Left ventricle myocardium superior (tissue), 1 donor: ENCODE results near the gene TEX29. TPM values are rescaled to one million over a fixed set of nuclear protein-coding genes. Genes with fewer than 3 reads are reported as not detected.

ENCODE experiments used
- ATAC-seq: fragments of 200-7000 bp; cut with Tn5 transposase; one replicate; pipeline ENCODE4 v1.9.1; 2020; ENCODE audit warnings: mild to moderate bottlenecking, moderate library complexity
- DNase-seq: peaks from one replicate; pipeline ENCODE4 v3.0.0-alpha.2; 2020
- intact Hi-C: fragments of 100-400 bp; cut with micrococcal nuclease; formaldehyde crosslinking; loops from one replicate; pipeline ENCODE4 v1.11.0; 2022
- total RNA-seq: library from RNA; stranded (reverse); fragmentation: NEBNext Ultra II Directional; extraction: Animal tissue kit (Norgen Biotek cat#: 25700); gene quantifications from one replicate; pipeline ENCODE4 v1.2.1, GENCODE V29; 2021
- donor health status: DM: no; HTN: yes; CAD: no; lungs with severe emphysema.

The TEX29 gene
- total RNA-seq, 1 donor from 2014 or later, result 0.32 TPM

- DNase-seq, result no peak
- peak; percentile 30 for ATAC-seq
- intact Hi-C loops, result no loop called here
These were observed 14.9 kb downstream of the TEX29 start for GRCh38 chr13:111335298-111335697.

GRCh38 chr13:111336666-111337065, 16.2 kb downstream of the TEX29 start:
- no peak for ATAC-seq
- intact Hi-C loops, result no loop called here
- DNase-seq, result no peak

- intact Hi-C loops, result no loop called here
- no peak for DNase-seq
- no peak for ATAC-seq
These were observed 16.8 kb downstream of the TEX29 start for GRCh38 chr13:111337206-111337605.

GRCh38 chr13:111337741-111338140, 17.3 kb downstream of the TEX29 start:
- intact Hi-C loops, result no loop called here
- no peak for DNase-seq

GRCh38 chr13:111338841-111339240, 18.4 kb downstream of the TEX29 start:
- DNase-seq (no peak), ATAC-seq (no peak)
- intact Hi-C loops, result no loop called here

More at GRCh38 chr13:111337741-111338140, 17.3 kb downstream of the TEX29 start:
- ATAC-seq, result no peak

- DNase-seq (no peak), ATAC-seq (no peak)
- intact Hi-C loops, result no loop called here
These were observed 19.1 kb downstream of the TEX29 start for GRCh38 chr13:111339366-111340143.

- no peak for ATAC-seq
- DNase-seq, result no peak
- intact Hi-C loops, result no loop called here
These were observed 21.4 kb downstream of the TEX29 start for GRCh38 chr13:111341886-111342285.

- no peak for DNase-seq
- intact Hi-C loops, result no loop called here
- no peak for ATAC-seq
These were observed 22.3 kb downstream of the TEX29 start for GRCh38 chr13:111342721-111343120.

- no peak for ATAC-seq
- intact Hi-C loops, result no loop called here
- no peak for DNase-seq
These were observed 22.9 kb downstream of the TEX29 start for GRCh38 chr13:111343186-111343805.

GRCh38 chr13:111344471-111345191, 24.2 kb downstream of the TEX29 start:
- ATAC-seq, result peak; percentile 73
- intact Hi-C loops, result no loop called here
- peak; percentile 55 for DNase-seq

GRCh38 chr13:111345682-111346081, 25.2 kb downstream of the TEX29 start:
- ATAC-seq (no peak), DNase-seq (no peak)
- intact Hi-C loops, result no loop called here

- DNase-seq (peak; percentile 79), ATAC-seq (peak; percentile 83)
- intact Hi-C loops, result no loop called here
These were observed 25.7 kb downstream of the TEX29 start for GRCh38 chr13:111346101-111346680.

GRCh38 chr13:111347438-111347837, 27.0 kb downstream of the TEX29 start:
- intact Hi-C loops, result no loop called here
- no peak for DNase-seq
- ATAC-seq, result no peak

GRCh38 chr13:111353508-111353907, 33.1 kb downstream of the TEX29 start:
- intact Hi-C loops, result no loop called here
- DNase-seq (no peak), ATAC-seq (no peak)

GRCh38 chr13:111354789-111355188, 34.3 kb downstream of the TEX29 start:
- DNase-seq (no peak), ATAC-seq (no peak)
- intact Hi-C loops, result no loop called here

- ATAC-seq (no peak), DNase-seq (no peak)
- intact Hi-C loops, result no loop called here
These were observed 36.4 kb downstream of the TEX29 start for GRCh38 chr13:111356795-111357194.

GRCh38 chr13:111359237-111359915, 38.9 kb downstream of the TEX29 start:
- intact Hi-C loops, result no loop called here
- no peak for ATAC-seq
- DNase-seq, result no peak

GRCh38 chr13:111359930-111360329, 39.5 kb downstream of the TEX29 start:
- intact Hi-C loops, result no loop called here
- ATAC-seq, result no peak

GRCh38 chr13:111360452-111360851, 40.0 kb downstream of the TEX29 start:
- intact Hi-C loops, result no loop called here
- DNase-seq (no peak), ATAC-seq (no peak)

More at GRCh38 chr13:111359930-111360329, 39.5 kb downstream of the TEX29 start:
- no peak for DNase-seq
